HUES64 (cell line): ENCODE data around the gene CHST6.
"Not testable (repeated sequence)": the region's sequence is repeated elsewhere in the genome, so short reads cannot be mapped to it uniquely, and the experiment has no call there.

Source experiments
- H3K27ac ChIP-seq: 2 replicates; pipeline ENCODE4 v1.7.0; 2013; ENCODE audit warnings: low read depth, low read length, inconsistent platforms
- H3K27me3 ChIP-seq: 2 replicates; pipeline ENCODE4 v1.6.1; 2013; ENCODE audit warnings: mild to moderate bottlenecking, low read length; ENCODE audit not compliant: insufficient read depth
- H3K36me3 ChIP-seq: 2 replicates; pipeline ENCODE4 v1.6.1; 2013; ENCODE audit warnings: mild to moderate bottlenecking, low read length; ENCODE audit not compliant: insufficient read depth
- H3K4me1 ChIP-seq: 2 replicates; pipeline ENCODE4 v1.6.1; 2013; ENCODE audit warnings: mild to moderate bottlenecking, low read length, moderate library complexity; ENCODE audit not compliant: insufficient read depth
- H3K4me3 ChIP-seq: 2 replicates; pipeline ENCODE4 v1.5.1; 2013; ENCODE audit warnings: mild to moderate bottlenecking, low read length, moderate library complexity
- H3K9ac ChIP-seq: 2 replicates; pipeline ENCODE4 v1.6.1; 2013; ENCODE audit warnings: mild to moderate bottlenecking, low read depth, low read length
- H3K9me3 ChIP-seq: 2 replicates; pipeline ENCODE4 v1.6.1; 2013; ENCODE audit warnings: low read depth, low read length; ENCODE audit not compliant: insufficient read depth
- WGBS: fragments of 150-250, 120-280 bp; methylation state at CpG from one replicate; pipeline ENCODE4 v1.1.7; 2013; ENCODE audit warnings: missing lambda C conversion rate; 5-methylcytosine and 5-hydroxymethylcytosine counted together

The CHST6 gene

DNA sequence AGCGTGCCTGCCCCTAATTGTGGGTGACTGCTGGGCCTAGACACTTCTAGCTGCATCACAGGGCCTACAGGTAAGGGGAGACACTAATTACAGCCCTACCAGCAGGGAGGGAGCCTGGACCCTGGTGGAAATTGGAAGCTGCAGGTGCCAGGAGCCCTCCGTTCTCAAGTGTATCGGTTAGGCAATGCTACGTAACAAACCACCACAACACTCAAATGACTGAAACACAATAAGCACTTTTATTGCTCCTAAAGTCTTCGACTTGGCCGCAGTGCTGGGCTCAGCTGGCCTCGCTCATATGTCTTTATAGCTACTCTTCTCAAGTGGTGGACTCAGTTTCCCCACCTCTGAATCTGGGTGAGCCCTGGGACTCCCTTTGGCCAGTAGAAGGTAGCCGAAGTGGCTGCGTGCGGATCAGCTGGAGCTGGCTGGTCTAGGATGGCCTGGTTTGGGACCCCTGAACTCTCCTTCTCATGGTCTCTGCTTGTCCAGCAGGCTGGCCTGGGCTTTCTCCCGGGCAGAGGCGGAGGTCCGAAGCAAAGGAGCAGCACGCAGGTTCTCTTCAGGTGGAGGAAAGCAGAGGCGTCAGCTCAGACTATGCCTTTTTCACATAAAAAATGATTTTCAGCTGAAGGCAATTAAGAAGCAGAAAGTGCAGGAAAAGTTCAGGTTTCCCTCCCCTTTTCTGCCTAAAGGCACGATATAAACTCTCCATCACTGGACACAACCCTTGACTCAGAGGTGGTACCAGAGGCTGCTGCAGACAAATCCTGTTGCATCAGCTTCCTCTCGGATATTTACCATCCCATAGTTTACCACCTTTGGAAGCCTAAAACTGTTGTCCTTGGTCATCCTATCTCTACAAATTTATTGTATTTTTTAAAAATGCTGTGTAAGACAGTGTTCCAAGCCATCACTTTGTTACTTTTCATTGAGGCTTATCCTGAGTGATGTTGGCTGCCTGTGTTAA is 22.0 kb downstream of the CHST6 start:
- H3K27me3 ChIP-seq, result no peaks in the 10 kb centered on the region
- H3K36me3 ChIP-seq, result peaks cover 5% of the 10 kb centered on the region; the same call in 1 of the 2 replicates
- H3K9ac ChIP-seq, result no peak overlapping the region; the same call in 1 of the 2 replicates
- H3K4me1 ChIP-seq, result peaks cover 15% of the 10 kb centered on the region
- H3K4me3 ChIP-seq, result no peak overlapping the region
- H3K27ac ChIP-seq, result peak overlapping the region; percentile 80; the same call in 1 of the 2 replicates
- H3K9me3 ChIP-seq, result no peaks in the 10 kb centered on the region
- WGBS, result 93% methylated on average over 17 of the region's 17 CpGs

- no peaks in the 10 kb centered on the region for H3K9me3 ChIP-seq
- peak overlapping the region; percentile 5; the same call in 1 of the 2 replicates for H3K4me3 ChIP-seq
- no peak overlapping the region; the same call in 1 of the 2 replicates for H3K9ac ChIP-seq
- H3K4me1 ChIP-seq, result peaks cover 11% of the 10 kb centered on the region
- H3K27me3 ChIP-seq, result no peaks in the 10 kb centered on the region
- H3K27ac ChIP-seq, result peak overlapping the region; percentile 80; the same call in 1 of the 2 replicates
- 0 out of 2 replicates have a peak, but pooled peaks cover 3% of the 10 kb centered on the region for H3K36me3 ChIP-seq
- WGBS, result 23% methylated on average over 9 of the region's 10 CpGs
Observed at GRCh38 chr16:75471723-75472633, 23.3 kb downstream of the CHST6 start.

DNA sequence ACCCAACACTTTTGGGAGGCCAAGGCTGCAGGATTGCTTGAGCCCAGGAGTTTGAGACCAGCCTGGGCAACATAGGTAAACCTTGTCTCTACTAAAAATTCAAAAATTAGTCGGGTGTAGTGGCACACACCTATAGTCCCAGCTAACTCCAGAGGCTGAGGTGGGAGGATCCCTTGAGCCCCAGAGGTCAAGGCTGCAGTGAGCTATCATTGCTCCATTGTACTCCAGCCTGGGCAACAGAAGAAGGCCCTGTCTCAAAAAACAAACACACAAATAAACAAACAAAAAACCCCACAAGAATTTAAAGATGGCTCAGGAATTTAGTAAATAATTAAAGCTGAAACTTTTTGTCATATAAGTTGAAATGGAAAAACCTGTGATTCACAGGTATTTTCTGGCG is 28.5 kb downstream of the CHST6 start:
- no peak overlapping the region for H3K9ac ChIP-seq
- no peak overlapping the region for H3K27ac ChIP-seq
- no peaks in the 10 kb centered on the region for H3K36me3 ChIP-seq
- no peaks in the 10 kb centered on the region for H3K27me3 ChIP-seq
- peaks cover 5% of the 10 kb centered on the region; the same call in 1 of the 2 replicates for H3K4me1 ChIP-seq
- H3K9me3 ChIP-seq, result no peaks in the 10 kb centered on the region
- H3K4me3 ChIP-seq, result no peak overlapping the region
- 91% methylated on average over 2 of the region's 2 CpGs for WGBS

DNA sequence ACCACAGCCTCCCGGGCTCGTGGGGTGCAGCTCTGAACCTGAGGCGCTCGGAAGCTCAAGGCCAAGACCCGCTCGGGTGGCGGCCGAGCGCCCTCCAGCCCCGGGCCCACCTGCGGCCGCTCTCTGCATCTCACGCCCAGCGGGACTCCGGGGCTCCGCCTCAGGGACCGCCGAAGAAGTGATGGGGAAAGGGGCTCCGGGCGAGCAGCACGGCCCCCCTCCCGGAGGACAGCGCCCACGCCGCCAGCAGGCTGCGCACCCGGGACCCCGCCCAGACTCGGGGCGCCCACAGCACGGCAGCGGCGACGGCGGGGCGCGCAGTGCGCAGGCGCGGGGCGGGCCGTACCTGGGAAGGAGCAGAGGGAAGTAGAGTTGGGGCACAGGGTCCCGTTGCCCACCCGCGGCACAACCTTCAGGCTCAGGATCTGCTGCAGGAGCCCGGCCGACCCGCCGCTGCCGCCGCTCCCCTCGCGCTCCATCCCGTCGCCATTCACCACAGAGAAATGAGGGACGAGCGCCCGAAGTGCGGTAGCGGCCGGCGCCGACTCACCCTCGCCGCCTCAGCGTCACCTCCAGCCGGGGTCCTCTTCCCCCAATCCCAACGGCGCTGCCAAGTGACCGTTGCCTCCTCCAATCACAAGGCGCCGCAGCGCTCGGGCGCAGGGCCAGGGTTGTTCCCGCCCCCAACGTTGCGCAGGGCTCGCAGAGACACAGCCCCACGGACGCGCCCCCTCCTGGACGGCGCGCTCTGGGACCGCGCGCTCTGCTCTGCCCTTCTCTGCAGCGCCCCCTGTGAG is 30.9 kb downstream of the CHST6 start, which contains the start of gene TMEM170A:
TMEM170A (minus strand) TSS at position 568 of the 797 bp plus-strand sequence; CDS start at position 479, 89 bp downstream.
- Histone ChIP-seq H3K27me3 (no peaks in the 10 kb centered on the region), H3K9me3 (no peaks in the 10 kb centered on the region), H3K27ac (peak within 1 kb of the TSS; percentile 93), H3K4me3 (peak within 1 kb of the TSS; percentile 91), H3K4me1 (peaks cover 13% of the 10 kb centered on the region), H3K9ac (peak within 1 kb of the TSS; percentile 94), H3K36me3 (peaks cover 3% of the 10 kb centered on the region; the same call in 1 of the 2 replicates)
- under 1% methylated on average over 89 of the region's 89 CpGs for WGBS

- WGBS, result 5% methylated on average over 39 of the region's 39 CpGs
- Histone ChIP-seq H3K4me3 (peak overlapping the region; percentile 91), H3K27ac (peak overlapping the region; percentile 93), H3K9ac (peak overlapping the region; percentile 94), H3K4me1 (peaks cover 13% of the 10 kb centered on the region)
- not testable (repeated sequence) for H3K36me3 ChIP-seq, H3K27me3 ChIP-seq, H3K9me3 ChIP-seq
Observed at GRCh38 chr16:75463389-75464121, 31.7 kb downstream of the CHST6 start.

DNA sequence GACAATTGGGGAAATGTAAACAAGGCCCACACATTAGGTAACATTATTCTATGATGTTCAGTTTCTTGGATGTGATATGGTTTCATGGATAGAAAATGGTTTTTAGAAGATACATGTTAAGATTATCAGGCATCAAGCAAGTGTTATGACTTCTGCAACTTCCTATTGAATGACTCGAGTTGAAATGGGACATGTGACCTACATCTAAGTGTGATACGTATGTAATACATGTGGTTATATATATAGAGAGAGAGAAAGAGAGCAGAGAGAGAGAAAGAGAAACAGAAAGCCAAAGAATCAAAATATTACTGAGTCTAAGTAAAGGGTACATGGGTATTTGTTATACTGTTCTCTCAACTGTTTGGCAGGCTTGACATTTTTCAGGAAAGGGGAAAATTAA is 32.4 kb downstream of the CHST6 start:
- Histone ChIP-seq H3K9ac (no peak overlapping the region), H3K36me3 (peaks cover 3% of the 10 kb centered on the region; the same call in 1 of the 2 replicates), H3K9me3 (no peaks in the 10 kb centered on the region), H3K27ac (no peak overlapping the region), H3K4me3 (peak overlapping the region; percentile 91), H3K4me1 (peaks cover 13% of the 10 kb centered on the region), H3K27me3 (no peaks in the 10 kb centered on the region)
- 96% methylated on average over 2 of the region's 2 CpGs for WGBS

GRCh38 chr16:75461575-75461974 is 33.7 kb downstream of the CHST6 start:
- Histone ChIP-seq H3K27ac (no peak overlapping the region), H3K9ac (no peak overlapping the region), H3K9me3 (no peaks in the 10 kb centered on the region), H3K4me3 (no peak overlapping the region), H3K27me3 (no peaks in the 10 kb centered on the region), H3K36me3 (peaks cover 3% of the 10 kb centered on the region; the same call in 1 of the 2 replicates), H3K4me1 (peaks cover 22% of the 10 kb centered on the region)
- whole genome bisulfite sequencing, result 95% methylated on average over 2 of the region's 2 CpGs

DNA sequence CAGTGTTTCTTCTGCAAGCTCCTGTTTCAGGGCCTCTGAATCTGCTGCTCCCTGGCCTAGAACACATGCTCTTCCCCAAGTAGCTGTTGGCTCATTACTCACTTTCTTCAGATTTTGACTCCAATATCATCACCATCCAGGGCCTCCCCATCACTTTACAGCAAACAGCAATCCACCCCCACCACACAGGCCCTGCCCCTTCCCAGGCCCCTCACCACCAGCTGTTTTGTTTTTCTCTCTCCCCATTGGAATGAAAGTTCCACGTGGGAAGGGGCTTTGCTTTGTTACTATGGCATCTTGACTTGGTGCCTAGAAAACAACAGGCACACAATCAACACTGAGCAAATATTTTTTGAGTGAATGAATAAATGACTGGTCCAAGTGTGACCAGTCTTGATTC is 34.8 kb downstream of the CHST6 start:
- no CpG with 5 or more reads among the region's 1 CpG for WGBS
- H3K9me3 ChIP-seq, result no peaks in the 10 kb centered on the region
- H3K9ac ChIP-seq, result peak overlapping the region; percentile 31; the same call in 1 of the 2 replicates
- H3K4me1 ChIP-seq, result peaks cover 28% of the 10 kb centered on the region
- no peak overlapping the region for H3K4me3 ChIP-seq
- no peaks in the 10 kb centered on the region for H3K27me3 ChIP-seq
- H3K36me3 ChIP-seq, result peaks cover 3% of the 10 kb centered on the region; the same call in 1 of the 2 replicates
- H3K27ac ChIP-seq, result no peak overlapping the region

GRCh38 chr16:75459691-75460090 is 35.5 kb downstream of the CHST6 start:
- H3K36me3 ChIP-seq, result peaks cover 3% of the 10 kb centered on the region; the same call in 1 of the 2 replicates
- WGBS, result 99% methylated on average over 4 of the region's 4 CpGs
- no peaks in the 10 kb centered on the region for H3K9me3 ChIP-seq
- H3K4me3 ChIP-seq, result no peak overlapping the region
- no peak overlapping the region for H3K27ac ChIP-seq
- no peaks in the 10 kb centered on the region for H3K27me3 ChIP-seq
- no peak overlapping the region for H3K9ac ChIP-seq
- peaks cover 29% of the 10 kb centered on the region for H3K4me1 ChIP-seq
